22Rv1 (cell line): ENCODE data around the gene STAG2.

Experiments
- ZFX ChIP-seq: fragments of 450-650 bp; IDR thresholded peaks from 2 replicates; pipeline ENCODE4 v1.6.1; 2017; ENCODE audit warnings: antibody characterized with exemption, borderline replicate concordance
- TF ChIP-seq, protein P1 (sequence below): fragments of 450-650 bp; IDR thresholded peaks from 2 replicates; pipeline ENCODE4 v1.5.1; 2017; ENCODE audit warnings: mild to moderate bottlenecking

DNA sequence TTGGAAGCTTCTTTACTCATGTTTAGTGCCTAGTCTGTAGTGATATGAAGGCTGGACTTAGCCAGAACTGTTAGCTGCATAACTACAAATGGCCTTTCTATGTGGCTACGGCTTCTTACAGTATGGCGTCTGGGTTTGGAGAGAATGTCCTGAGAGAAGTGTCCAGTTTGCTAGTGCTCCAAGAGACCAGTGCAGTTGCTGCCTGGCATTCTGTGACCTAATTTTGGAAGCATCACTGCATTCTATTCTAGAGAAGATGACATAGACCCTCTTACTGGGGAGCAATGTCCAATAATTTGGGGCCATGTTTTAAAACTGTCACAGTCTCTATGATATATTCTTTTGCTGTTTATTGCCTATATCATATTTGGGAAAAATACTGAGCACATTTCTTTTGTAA, 74.2 kb downstream of the STAG2 start:
- TF ChIP-seq, protein P1, sequence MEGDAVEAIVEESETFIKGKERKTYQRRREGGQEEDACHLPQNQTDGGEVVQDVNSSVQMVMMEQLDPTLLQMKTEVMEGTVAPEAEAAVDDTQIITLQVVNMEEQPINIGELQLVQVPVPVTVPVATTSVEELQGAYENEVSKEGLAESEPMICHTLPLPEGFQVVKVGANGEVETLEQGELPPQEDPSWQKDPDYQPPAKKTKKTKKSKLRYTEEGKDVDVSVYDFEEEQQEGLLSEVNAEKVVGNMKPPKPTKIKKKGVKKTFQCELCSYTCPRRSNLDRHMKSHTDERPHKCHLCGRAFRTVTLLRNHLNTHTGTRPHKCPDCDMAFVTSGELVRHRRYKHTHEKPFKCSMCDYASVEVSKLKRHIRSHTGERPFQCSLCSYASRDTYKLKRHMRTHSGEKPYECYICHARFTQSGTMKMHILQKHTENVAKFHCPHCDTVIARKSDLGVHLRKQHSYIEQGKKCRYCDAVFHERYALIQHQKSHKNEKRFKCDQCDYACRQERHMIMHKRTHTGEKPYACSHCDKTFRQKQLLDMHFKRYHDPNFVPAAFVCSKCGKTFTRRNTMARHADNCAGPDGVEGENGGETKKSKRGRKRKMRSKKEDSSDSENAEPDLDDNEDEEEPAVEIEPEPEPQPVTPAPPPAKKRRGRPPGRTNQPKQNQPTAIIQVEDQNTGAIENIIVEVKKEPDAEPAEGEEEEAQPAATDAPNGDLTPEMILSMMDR = no peak
- no peak for TF ChIP-seq ZFX
